Measurements from ENCODE around the gene PANK4. TPM values are rescaled to one million over a fixed set of nuclear protein-coding genes. Genes with fewer than 3 reads are reported as not detected.

The PANK4 gene
- total RNA-seq, 4 donors from 2014 or later: 15.1 to 38.1 (median 27.4) TPM

DNA sequence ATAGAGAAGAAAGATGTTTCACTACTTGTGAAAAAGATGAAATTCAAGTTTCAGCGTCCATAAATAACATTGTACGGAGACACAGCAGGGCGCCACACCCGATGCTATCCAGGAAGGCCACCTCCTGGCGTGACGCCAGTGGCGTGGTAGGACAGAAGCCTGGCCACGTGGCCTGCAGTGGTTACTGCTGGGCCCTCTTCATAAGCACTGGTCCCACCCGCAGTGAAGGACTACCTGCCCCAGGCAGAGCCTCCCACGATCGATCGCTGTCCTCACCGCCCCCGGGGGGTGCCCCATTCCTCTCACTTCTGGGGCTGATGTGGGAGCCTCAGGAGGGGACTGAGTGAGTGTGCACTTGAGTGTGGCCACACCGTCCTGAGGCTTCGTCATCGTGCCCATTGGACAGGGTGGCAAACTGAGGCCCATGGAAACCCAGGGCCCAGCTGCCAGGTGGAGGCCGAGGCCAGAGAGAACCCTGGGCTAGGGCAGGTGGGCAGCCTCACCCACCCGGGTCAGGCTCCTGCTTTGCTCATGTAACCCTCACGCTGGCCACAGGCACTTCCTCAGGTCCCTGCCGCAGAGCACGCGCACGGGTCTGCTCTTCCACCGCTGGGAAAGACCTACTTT is 15.3 kb upstream of the PANK4 start:
- DNase-seq (ENCODE audit: low spot score): no peak
- ATAC-seq (ENCODE audit: low FRiP score): no peak
- TF ChIP-seq CTCF (IDR thresholded peaks at IDR 0.05): no peak

DNA sequence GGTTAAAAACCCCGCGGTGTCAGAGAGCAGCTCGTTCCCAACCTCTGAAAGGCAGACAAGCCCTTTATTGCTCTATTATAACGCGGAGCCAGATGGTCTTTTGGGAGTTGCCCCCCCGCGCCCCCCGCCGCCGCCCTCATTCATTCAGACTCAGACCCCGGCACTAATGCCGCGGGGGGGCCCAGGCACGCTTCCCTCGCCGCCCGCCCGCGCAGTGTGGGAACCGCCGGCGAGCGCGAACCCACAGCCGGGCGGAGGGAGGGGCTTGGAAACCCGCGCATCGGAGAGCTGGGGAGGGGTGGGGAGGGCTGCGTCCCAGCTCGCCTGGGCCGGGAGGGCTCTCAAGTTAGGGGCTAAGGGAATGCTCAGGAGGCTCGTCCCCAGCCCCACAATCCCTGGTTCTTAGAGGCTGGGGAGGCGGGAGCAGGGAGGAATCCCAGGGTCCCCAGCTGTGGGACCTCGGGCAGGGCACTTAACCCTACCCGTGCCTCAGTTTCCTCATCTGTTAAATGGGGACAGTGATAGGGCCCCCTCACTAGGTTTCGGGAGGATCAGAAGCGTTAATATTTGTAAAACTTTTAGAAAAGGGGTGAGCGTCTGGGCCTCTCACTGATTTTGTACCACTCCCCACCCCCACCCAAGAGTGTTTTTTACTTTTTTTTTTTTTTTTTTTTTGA is 14.6 kb upstream of the PANK4 start:
- ATAC-seq (ENCODE audit: low FRiP score) (no peak), DNase-seq (ENCODE audit: low spot score) (no peak)
- TF ChIP-seq CTCF (IDR thresholded peaks at IDR 0.05): no peak

DNA sequence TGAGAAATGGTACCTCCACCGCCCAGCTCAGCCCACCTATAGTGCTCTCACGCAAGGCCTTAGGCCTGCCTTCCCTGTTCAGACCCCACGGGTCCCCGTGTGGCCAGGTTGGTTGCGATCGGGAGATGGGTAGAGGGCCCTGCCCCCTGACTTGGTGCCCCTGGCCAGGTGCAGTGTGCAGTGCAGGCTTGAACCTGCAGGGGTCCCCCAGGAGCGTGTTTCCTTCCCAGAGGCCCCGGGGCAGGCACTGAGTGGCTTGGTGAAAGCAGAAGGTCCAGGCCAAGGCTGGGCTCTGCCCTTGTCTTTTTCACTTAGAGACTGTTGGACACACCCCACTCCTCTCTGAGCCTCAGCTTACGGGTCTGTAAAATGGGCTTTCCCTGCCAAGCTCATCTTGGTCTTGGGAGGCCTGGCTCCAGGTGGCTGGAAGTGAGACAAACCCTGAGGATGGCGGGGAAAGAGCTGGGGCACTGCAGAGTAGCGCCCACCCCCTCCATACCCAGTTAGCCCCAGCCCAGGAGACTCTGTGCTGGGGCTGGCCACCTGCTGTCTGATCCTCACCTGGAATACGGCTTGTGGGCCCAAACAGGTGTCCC is 13.0 kb upstream of the PANK4 start:
- no peak for TF ChIP-seq CTCF (IDR thresholded peaks at IDR 0.05)
- ATAC-seq (ENCODE audit: low FRiP score) (no peak), DNase-seq (ENCODE audit: low spot score) (no peak)

DNA sequence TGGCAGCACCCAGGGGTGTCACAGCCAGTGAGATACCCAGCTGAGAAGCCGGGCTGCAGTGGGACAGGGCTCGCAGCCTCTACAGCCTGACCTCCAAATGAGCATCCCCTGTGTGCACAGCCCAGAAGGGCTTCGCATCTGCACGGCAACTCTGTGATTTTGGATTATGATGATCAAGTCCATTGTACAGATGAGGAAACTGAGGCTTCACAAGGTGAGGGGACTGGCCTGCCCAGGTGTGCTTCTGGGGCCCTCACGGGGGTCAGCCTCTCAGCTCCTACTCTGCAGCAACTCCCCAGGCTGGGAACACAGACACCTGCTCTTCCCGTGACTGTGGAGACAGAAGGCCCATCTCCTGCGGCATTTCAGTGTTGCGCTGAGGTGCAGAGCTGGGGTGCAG is 12.5 kb upstream of the PANK4 start:
- no peak for DNase-seq (ENCODE audit: low spot score)
- no peak for TF ChIP-seq CTCF (IDR thresholded peaks at IDR 0.05)
- ATAC-seq (ENCODE audit: low FRiP score): no peak

- no peak for TF ChIP-seq CTCF (IDR thresholded peaks at IDR 0.05)
- DNase-seq (ENCODE audit: low spot score) (no peak), ATAC-seq (ENCODE audit: low FRiP score) (no peak)
Measured at GRCh38 chr1:2538376-2538775, 12.0 kb upstream of the PANK4 start.

DNA sequence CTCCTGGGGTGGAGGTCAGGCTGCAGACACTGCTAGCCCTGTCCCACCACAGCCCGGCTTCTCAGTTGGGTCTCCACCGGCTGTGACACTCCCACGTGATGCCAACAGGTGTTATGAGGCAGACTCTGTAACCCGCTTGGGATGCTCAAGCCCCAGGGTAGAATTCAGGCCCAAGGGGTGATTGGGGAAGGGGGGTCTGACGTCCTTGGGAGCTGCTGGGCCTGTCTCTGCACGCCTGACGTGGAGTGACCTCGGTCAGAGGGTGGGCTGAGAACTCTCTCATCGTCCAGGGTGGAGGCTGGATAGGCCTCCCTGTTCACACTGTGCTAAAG is 11.4 kb upstream of the PANK4 start:
- no peak for TF ChIP-seq CTCF (IDR thresholded peaks at IDR 0.05)
- no peak for DNase-seq (ENCODE audit: low spot score)
- ATAC-seq (ENCODE audit: low FRiP score): no peak

DNA sequence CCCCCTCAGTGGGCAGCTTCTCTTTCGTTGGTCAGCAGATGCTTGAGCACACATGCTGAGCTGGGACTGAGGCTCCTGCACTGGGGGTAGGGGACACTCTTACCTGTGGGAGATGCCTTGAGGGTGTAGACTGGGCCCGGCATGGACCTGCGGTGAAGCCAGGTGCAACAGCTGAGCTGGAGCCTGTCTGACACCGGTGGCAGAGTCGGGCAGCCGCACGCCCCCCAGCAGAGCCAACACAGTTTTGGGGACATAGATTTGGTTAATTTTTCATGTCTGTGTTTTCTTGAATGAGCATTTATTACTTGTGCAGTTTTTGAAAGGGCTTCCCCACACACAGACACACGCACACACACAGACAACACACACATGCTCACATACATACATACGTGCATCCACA is 9.6 kb upstream of the PANK4 start:
- no peak for DNase-seq (ENCODE audit: low spot score)
- no peak for ATAC-seq (ENCODE audit: low FRiP score)
- no peak for TF ChIP-seq CTCF (IDR thresholded peaks at IDR 0.05)
